GM18508 (cell line): Measurements from ENCODE around the gene BOC.

Experiments
- ATAC-seq: cut with Tn5 transposase; IDR thresholded peaks from one replicate; pipeline ENCODE4 v1.9.1; 2021; ENCODE audit warnings: moderate number of reproducible peaks; ENCODE audit not compliant: insufficient read depth, unreplicated experiment

BOC gene

GRCh38 chr3:113266738-113267137, 55.4 kb downstream of the BOC start:
- ATAC-seq = no peak

DNA sequence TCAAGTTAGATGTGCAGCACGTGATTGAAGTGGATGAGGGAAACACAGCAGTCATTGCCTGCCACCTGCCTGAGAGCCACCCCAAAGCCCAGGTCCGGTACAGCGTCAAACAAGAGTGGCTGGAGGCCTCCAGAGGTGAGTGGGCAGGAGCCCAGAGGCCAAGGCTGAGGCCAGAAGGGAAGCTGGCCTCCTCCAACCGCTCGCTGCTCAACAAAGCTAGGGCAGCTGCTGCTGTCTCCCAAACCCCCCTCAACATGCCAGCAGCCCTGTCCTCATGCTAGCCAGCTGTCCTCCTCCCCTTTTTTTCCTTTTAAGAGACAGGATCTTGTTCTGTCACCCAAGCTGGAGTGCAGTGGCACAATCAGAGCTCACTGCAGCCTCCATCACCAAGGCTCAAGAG, 57.0 kb downstream of the BOC start:
- no peak for ATAC-seq

GRCh38 chr3:113268942-113269341, 57.6 kb downstream of the BOC start:
- no peak for ATAC-seq

GRCh38 chr3:113269661-113270060, 58.3 kb downstream of the BOC start:
- no peak for ATAC-seq

DNA sequence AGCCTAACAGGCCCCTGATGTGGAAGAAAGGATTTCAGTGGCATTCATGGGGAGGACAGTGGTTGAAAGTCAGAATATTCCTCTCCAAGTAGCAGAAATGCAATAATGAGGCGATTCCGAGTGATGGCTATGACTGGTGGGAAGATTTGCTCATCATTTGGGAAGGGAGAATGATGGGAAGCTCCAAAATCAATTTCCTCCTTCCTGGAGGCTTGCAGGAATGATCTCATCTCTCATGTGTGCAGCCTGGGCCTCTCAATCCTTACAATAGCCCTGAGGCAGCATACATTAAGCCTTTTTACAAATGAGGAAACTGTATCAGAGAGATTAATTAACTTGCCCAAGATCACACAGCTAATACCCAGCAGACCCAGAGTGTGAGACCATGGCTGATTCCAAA, 58.7 kb downstream of the BOC start:
- no peak for ATAC-seq

DNA sequence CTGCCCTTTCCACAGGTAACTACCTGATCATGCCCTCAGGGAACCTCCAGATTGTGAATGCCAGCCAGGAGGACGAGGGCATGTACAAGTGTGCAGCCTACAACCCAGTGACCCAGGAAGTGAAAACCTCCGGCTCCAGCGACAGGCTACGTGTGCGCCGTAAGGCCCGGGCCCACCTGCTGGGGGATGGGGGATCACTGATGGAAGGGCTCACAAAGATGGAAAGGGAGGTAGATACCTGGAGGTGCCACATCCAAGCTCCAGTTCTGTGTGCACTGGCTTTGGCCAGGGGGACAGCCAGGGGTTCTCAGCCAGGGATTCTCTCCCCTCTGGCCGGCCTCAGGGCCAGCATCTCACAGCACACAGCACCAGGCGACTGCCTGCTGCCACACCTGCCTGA, 59.4 kb downstream of the BOC start:
- no peak for ATAC-seq

- ATAC-seq = no peak
Observed at GRCh38 chr3:113271189-113271588, 59.8 kb downstream of the BOC start.

DNA sequence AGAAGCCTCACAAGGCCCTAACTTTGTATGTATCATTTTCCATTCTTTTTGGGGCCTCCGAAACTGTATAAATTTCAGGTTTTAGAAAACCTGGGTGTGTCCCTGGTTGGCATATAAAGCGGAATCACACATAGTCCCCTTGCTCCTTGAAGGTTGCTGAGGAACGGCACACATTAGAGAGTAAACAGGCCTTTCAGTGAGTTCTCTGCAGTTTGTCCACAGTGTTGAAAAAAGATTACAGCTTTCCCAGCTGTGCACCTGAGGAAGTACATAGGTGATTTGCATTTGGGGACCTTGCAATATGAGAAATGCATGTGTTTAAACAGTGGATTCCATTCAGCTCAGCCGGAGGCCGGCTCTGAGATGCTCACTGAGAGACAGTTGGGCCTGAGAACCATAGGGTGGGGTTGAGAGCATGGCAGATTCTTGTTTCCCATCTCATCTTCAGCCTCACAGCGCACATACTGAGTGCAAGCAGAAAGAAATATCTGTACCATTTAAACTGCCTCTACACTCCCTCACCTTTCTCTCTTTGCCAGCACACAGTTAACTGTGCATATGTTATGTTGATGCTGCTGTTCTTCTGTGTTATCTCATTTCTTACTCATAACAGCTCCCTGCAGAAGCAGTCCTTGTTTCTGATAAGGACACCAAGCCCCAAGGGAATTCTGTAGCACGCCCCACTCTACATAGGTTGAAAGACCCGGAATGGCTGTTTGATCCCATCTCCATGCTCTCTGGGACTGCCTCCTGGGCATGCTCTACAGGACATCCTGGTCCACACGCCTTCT, 60.4 kb downstream of the BOC start:
- no peak for ATAC-seq

- no peak for ATAC-seq
Observed at GRCh38 chr3:113272385-113272779, 61.0 kb downstream of the BOC start.

DNA sequence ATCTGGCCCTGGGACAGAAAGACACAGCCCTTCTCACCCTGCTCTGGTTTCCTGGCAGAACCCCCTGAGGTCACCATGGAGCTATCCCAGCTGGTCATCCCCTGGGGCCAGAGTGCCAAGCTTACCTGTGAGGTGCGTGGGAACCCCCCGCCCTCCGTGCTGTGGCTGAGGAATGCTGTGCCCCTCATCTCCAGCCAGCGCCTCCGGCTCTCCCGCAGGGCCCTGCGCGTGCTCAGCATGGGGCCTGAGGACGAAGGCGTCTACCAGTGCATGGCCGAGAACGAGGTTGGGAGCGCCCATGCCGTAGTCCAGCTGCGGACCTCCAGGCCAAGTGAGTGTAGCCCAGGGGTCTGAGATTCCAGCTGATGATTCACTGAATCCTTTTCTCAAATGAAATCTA, 61.7 kb downstream of the BOC start:
- no peak for ATAC-seq

GRCh38 chr3:113273604-113274378, 62.4 kb downstream of the BOC start:
- no peak for ATAC-seq

DNA sequence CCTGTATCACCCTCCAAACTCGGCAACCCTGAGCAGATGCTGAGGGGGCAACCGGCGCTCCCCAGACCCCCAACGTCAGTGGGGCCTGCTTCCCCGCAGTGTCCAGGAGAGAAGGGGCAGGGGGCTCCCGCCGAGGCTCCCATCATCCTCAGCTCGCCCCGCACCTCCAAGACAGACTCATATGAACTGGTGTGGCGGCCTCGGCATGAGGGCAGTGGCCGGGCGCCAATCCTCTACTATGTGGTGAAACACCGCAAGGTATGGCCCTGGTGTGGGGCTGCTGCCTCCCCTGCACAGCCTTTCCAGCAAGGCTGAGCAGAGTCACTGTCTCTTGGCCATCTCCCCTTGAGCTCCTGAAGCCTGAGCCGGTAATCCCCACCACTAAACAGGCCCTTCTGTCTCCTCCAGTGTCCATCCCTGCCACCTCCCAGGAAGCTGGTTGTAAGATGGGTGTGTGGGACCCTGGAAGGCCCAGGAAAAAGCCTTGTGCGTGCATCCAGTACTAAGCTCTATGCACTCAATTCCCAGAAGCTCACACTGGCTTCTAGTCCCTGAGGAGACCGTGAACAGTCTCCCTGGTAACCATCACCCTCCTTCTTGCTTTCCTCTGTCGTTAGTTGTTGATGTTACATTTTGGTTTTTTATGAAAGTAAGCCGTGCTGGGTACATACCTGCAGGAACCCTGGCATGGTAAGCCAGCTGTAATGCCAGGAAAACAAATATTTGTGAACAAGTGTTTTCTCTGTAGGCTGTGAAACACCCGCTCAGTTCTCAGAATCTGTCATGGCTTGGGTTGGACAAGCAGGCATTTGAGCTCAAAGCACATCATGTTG, 63.3 kb downstream of the BOC start:
- ATAC-seq = no peak

DNA sequence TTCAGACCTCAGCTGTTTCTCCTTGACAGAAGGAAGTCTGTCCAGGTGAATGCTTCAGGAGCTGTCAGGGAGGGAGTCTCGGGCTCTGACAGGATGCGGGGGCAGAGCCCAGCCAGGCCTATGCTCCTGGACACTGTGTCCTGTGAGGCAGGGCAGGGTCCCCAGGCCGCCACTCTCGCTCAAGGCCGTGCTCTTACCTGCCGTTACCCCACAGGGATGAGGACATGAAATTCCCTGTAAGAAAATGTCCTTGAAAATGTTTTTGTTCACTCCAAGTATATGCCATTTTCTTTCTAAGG, 63.9 kb downstream of the BOC start:
- ATAC-seq = no peak

GRCh38 chr3:113275583-113275928, 64.2 kb downstream of the BOC start:
- no peak for ATAC-seq

DNA sequence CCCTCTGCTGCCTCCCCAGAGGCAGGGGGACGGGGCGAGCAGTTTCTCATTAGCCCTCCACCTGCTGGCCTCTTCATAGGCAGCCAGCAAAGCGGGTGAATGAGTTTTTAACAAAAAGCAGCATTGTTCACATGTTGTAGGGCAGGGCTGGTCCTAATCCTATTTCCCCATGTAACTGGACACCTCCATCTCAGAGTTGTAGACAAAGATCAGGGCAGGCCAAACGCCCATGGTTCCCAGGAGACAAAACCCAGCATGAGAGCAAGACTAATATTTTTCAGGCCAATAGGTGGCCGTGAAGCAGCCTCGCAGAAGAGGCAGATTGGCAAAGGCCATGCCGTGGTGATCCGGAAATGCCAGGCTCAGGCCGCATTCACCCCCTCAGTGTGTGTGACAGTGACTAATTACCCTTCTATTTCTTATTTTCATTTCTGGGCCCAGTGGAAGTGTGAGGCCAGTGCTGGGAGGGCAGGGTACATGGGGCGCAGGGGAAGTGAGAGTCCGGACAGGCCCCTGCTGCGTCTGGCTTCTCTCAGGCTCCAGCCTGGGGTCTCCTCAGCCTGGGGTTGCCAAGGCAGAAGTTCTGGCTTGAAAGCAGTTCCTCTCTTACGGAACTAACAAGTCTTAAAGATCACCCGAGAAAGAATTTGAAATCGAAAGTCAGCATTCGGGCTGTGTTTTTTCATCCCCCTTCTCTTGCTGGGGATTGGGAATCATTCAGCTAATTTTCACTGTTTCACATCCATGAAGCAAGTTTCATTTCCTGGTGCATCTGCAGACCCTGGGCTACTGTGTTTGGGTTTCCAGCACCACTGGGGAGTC, 64.8 kb downstream of the BOC start:
- no peak for ATAC-seq

- ATAC-seq = no peak
Observed at GRCh38 chr3:113276751-113277080, 65.4 kb downstream of the BOC start.

- ATAC-seq = no peak
Observed at GRCh38 chr3:113277414-113277813, 66.1 kb downstream of the BOC start.

GRCh38 chr3:113277941-113278598, 66.7 kb downstream of the BOC start:
- no peak for ATAC-seq

- ATAC-seq = no peak
Observed at GRCh38 chr3:113278599-113278955, 67.2 kb downstream of the BOC start.

- no peak for ATAC-seq
Observed at GRCh38 chr3:113279686-113280085, 68.3 kb downstream of the BOC start.
